ENCODE measurements around the gene HMGXB3.

Gene HMGXB3

GRCh38 chr5:149995385-149996204, 4.9 kb upstream of the HMGXB3 start:
- TF ChIP-seq CTCF (IDR thresholded peaks at IDR 0.05; ENCODE audit: insufficient read depth, low read length, missing control alignments): no peak
- CTCF ChIA-PET: interaction anchor here (1.0 to 2.2 kb wide), 4 partner anchors 143 to 357 kb away, joined by 3 to 22 read pairs (median 6); no protein-coding TSS in a partner anchor
- POLR2A ChIA-PET: no interaction called here
- DNase-seq (ENCODE audit: low read depth, low spot score): no peak
- no peak overlapping the region for H3K4me3 ChIP-seq (ENCODE audit: low read depth, low read length)

GRCh38 chr5:149996205-149996890, 4.2 kb upstream of the HMGXB3 start:
- H3K4me3 ChIP-seq (ENCODE audit: low read depth, low read length): no peak overlapping the region
- no peak for DNase-seq (ENCODE audit: low read depth, low spot score)
- POLR2A ChIA-PET: no interaction called here
- CTCF ChIA-PET: interaction anchor here (0.8 to 2.2 kb wide), 7 partner anchors 142 to 363 kb away, joined by 3 to 22 read pairs (median 6); no protein-coding TSS in a partner anchor
- no peak for TF ChIP-seq CTCF (IDR thresholded peaks at IDR 0.05; ENCODE audit: insufficient read depth, low read length, missing control alignments)

GRCh38 chr5:149998281-149998680, 2.3 kb upstream of the HMGXB3 start:
- CTCF ChIA-PET: interaction anchor here (0.9 to 3.3 kb wide), 4 partner anchors 36 to 362 kb away, joined by 3 to 48 read pairs (median 7); no protein-coding TSS in a partner anchor
- no peak for TF ChIP-seq CTCF (IDR thresholded peaks at IDR 0.05; ENCODE audit: insufficient read depth, low read length, missing control alignments)
- DNase-seq (ENCODE audit: low read depth, low spot score): no peak
- POLR2A ChIA-PET: no interaction called here
- no peak overlapping the region for H3K4me3 ChIP-seq (ENCODE audit: low read depth, low read length)

GRCh38 chr5:149999359-149999758, 1.2 kb upstream of the HMGXB3 start:
- POLR2A ChIA-PET: interaction anchor here (0.7 to 1.4 kb wide), 3 partner anchors 11 to 29 kb away, joined by 3 to 5 read pairs (median 5); no protein-coding TSS in a partner anchor
- no peak for DNase-seq (ENCODE audit: low read depth, low spot score)

GRCh38 chr5:149999866-150000255, 678 bp upstream of the HMGXB3 start:
- ChIA-PET POLR2A (interaction anchor here (0.6 to 1.4 kb wide), 11 partner anchors 10 to 472 kb away, joined by 3 to 5 read pairs (median 3); partner anchors contain the start of gene SLC26A2), CTCF (interaction anchor here (1.1 to 3.3 kb wide), 6 partner anchors 9 to 363 kb away, joined by 3 to 48 read pairs (median 7); no protein-coding TSS in a partner anchor)
- DNase-seq (ENCODE audit: low read depth, low spot score): no peak

More at GRCh38 chr5:149999359-149999758, 1.2 kb upstream of the HMGXB3 start:
- no peak for TF ChIP-seq CTCF (IDR thresholded peaks at IDR 0.05; ENCODE audit: insufficient read depth, low read length, missing control alignments)
- peak overlapping the region; percentile 15 for H3K4me3 ChIP-seq (ENCODE audit: low read depth, low read length)
- CTCF ChIA-PET: interaction anchor here (0.9 to 3.3 kb wide), 5 partner anchors 8 to 363 kb away, joined by 3 to 48 read pairs (median 11); no protein-coding TSS in a partner anchor

More at GRCh38 chr5:149999866-150000255, 678 bp upstream of the HMGXB3 start:
- peak overlapping the region; percentile 98 for H3K4me3 ChIP-seq (ENCODE audit: low read depth, low read length)
- TF ChIP-seq CTCF (IDR thresholded peaks at IDR 0.05; ENCODE audit: insufficient read depth, low read length, missing control alignments): no peak
